Spleen (tissue), 7 donors: Measurements from ENCODE around the gene VPS8.

ENCODE experiments used
- CTCF ChIP-seq, 11 experiments: fragments of 200-600 bp in 7 of 11; fragments of 450-650 bp in 4 of 11; sonication (generic) in 4 of 11; IDR thresholded peaks in 8 of 11; conservative IDR thresholded peaks in 3 of 11; 1 replicate in 7 of 11; 2 replicates in 4 of 11; pipeline versions ENCODE4 v1.4.0 to v1.8.0; 2016 to 2021; ENCODE audit warnings: antibody characterized with exemption in 11 of 11, inconsistent platforms in 4 of 11, mild to moderate bottlenecking in 1 of 11
- POLR2A ChIP-seq, 3 donors: fragments of 450-650 bp; IDR thresholded peaks; one replicate each; pipeline ENCODE4 v1.5.1; 2017; ENCODE audit warnings: antibody characterized with exemption in 3 of 3, mild to moderate bottlenecking in 1 of 3
- POLR2AphosphoS5 ChIP-seq, 3 donors: sonication (generic); formaldehyde crosslinking; IDR thresholded peaks; one replicate each; pipeline ENCODE4 v1.5.1; 2017; ENCODE audit warnings: antibody characterized with exemption in 3 of 3
- donor health status: DM: no; HTN: no; CAD: no; lungs with moderate emphysema.
- donor health status: DM: no; HTN: no; CAD: no.
- donor health status: DM: no; HTN: no; CAD: no.

- TF ChIP-seq CTCF (IDR thresholded peaks at IDR 0.05 in 8 of 11, conservative IDR thresholded peaks at IDR 0.05 in 3 of 11) (no peak), POLR2AphosphoS5 (IDR thresholded peaks at IDR 0.05) (no peak), POLR2A (IDR thresholded peaks at IDR 0.05) (no peak)
Measured at GRCh38 chr3:184912163-184912562, 100.2 kb downstream of the VPS8 start.
